Esophagus muscularis mucosa (tissue), 4 donors: ENCODE data around the gene NR2E1. TPM values are rescaled to one million over a fixed set of nuclear protein-coding genes. Genes with fewer than 3 reads are reported as not detected.

Source experiments
- DNase-seq: peaks from one replicate; pipeline ENCODE4 v3.0.0-alpha.2; 2017; ENCODE audit errors: extremely low spot score
- H3K27ac ChIP-seq, 4 donors: fragments of 200-600 bp; sonication (generic); replicated peaks in 1 of 4; 1 replicate in 3 of 4; 2 replicates in 1 of 4; pipeline ENCODE4 v1.5.1; 2016 to 2019; ENCODE audit warnings: mild to moderate bottlenecking in 1 of 4
- H3K27me3 ChIP-seq, 4 donors: fragments of 200-600 bp; sonication (generic); one replicate each; pipeline versions ENCODE4 v1.5.1 to v1.6.0; 2016 to 2019
- H3K36me3 ChIP-seq, 4 donors: fragments of 200-600 bp; sonication (generic); one replicate each; pipeline ENCODE4 v1.5.1; 2016 to 2019
- H3K4me1 ChIP-seq, 4 donors: fragments of 200-600 bp; sonication (generic); one replicate each; pipeline ENCODE4 v1.5.1; 2016 to 2019
- H3K4me3 ChIP-seq, 4 donors: fragments of 200-600 bp; sonication (generic); 1 replicate in 2 of 4; 2 replicates in 2 of 4; pipeline ENCODE4 v1.5.1; 2016 to 2019; ENCODE audit warnings: mild to moderate bottlenecking in 4 of 4, moderate library complexity in 1 of 4
- H3K9me3 ChIP-seq, 4 donors: fragments of 200-600 bp; sonication (generic); 1 replicate in 3 of 4; 2 replicates in 1 of 4; pipeline ENCODE4 v1.5.1; 2016 to 2019
- CTCF ChIP-seq, 3 experiments: fragments of 200-600 bp in 2 of 3; fragments of 450-650 bp in 1 of 3; sonication (generic) in 2 of 3; IDR thresholded peaks; one replicate each; pipeline ENCODE4 v1.5.1; 2017 to 2019; ENCODE audit warnings: antibody characterized with exemption in 3 of 3, mild to moderate bottlenecking in 2 of 3, moderate library complexity in 1 of 3
- EP300 ChIP-seq: sonication (generic); formaldehyde crosslinking; IDR thresholded peaks from one replicate; pipeline ENCODE4 v1.6.1; 2017; ENCODE audit warnings: antibody characterized with exemption
- POLR2A ChIP-seq: fragments of 450-650 bp; IDR thresholded peaks from one replicate; pipeline ENCODE4 v1.6.1; 2017; ENCODE audit warnings: antibody characterized with exemption, moderate library complexity, mild to moderate bottlenecking, low read depth
- POLR2AphosphoS5 ChIP-seq, 2 donors: sonication (generic); formaldehyde crosslinking; IDR thresholded peaks; one replicate each; pipeline ENCODE4 v1.6.1; 2017; ENCODE audit warnings: antibody characterized with exemption in 2 of 2
- WGBS: methylation state at CpG from one replicate; pipeline ENCODE4 v1.1.5; 2018; 5-methylcytosine and 5-hydroxymethylcytosine counted together
- intact Hi-C: fragments of 100-400 bp; cut with DNase I; formaldehyde crosslinking; loops from one replicate; pipeline ENCODE4 v1.15.1; 2023
- total RNA-seq, 4 donors: library from RNA; depleted of rRNA; stranded (reverse); fragments of >200 nt; gene quantifications; one replicate each; pipeline versions ENCODE4 v1.1.0 to v1.2.1, GENCODE V29; 2016

The NR2E1 gene
- total RNA-seq, 4 donors from 2014 or later = not detected

GRCh38 chr6:108198761-108199498 lies 33.1 kb downstream of the NR2E1 start:
- 91% methylated on average over 6 of the region's 19 CpGs for WGBS
- H3K36me3 ChIP-seq = no peaks in the 10 kb centered on the region
- no peak for DNase-seq
- H3K27ac ChIP-seq = no peak overlapping the region
- H3K27me3 ChIP-seq = peaks cover 0 to 9% (median 0%) of the 10 kb centered on the region in 4 donors
- H3K4me3 ChIP-seq = no peak overlapping the region
- no peaks in the 10 kb centered on the region for H3K9me3 ChIP-seq
- H3K4me1 ChIP-seq = no peaks in the 10 kb centered on the region
- TF ChIP-seq EP300 (no peak), CTCF (IDR thresholded peaks at IDR 0.05) (no peak), POLR2A (no peak), POLR2AphosphoS5 (IDR thresholded peaks at IDR 0.05) (no peak)
- intact Hi-C loops = no loop called here

- 93% methylated on average over 6 of the region's 8 CpGs for WGBS
- intact Hi-C loops = no loop called here
- no peak overlapping the region for H3K4me3 ChIP-seq
- no peak for DNase-seq
- TF ChIP-seq POLR2A = no peak
- TF ChIP-seq POLR2AphosphoS5 (IDR thresholded peaks at IDR 0.05) = no peak
- no peak for TF ChIP-seq EP300
- no peak for TF ChIP-seq CTCF (IDR thresholded peaks at IDR 0.05)
- H3K36me3 ChIP-seq = no peaks in the 10 kb centered on the region
- H3K9me3 ChIP-seq = no peaks in the 10 kb centered on the region
- H3K27ac ChIP-seq = no peak overlapping the region
- H3K4me1 ChIP-seq = no peaks in the 10 kb centered on the region
- peaks cover 0 to 3% (median 0%) of the 10 kb centered on the region in 4 donors for H3K27me3 ChIP-seq
These were observed 34.4 kb downstream of the NR2E1 start for GRCh38 chr6:108200186-108200585.

- H3K4me1 ChIP-seq = no peaks in the 10 kb centered on the region
- H3K4me3 ChIP-seq = no peak overlapping the region
- DNase-seq = no peak
- no peaks in the 10 kb centered on the region for H3K9me3 ChIP-seq
- 76% methylated on average over 7 of the region's 7 CpGs for WGBS
- H3K27me3 ChIP-seq = no peaks in the 10 kb centered on the region
- intact Hi-C loops = no loop called here
- TF ChIP-seq POLR2A (no peak), EP300 (no peak), CTCF (IDR thresholded peaks at IDR 0.05) (no peak), POLR2AphosphoS5 (IDR thresholded peaks at IDR 0.05) (no peak)
- no peaks in the 10 kb centered on the region for H3K36me3 ChIP-seq
- no peak overlapping the region for H3K27ac ChIP-seq
These were observed 34.8 kb downstream of the NR2E1 start for GRCh38 chr6:108200631-108201030.

GRCh38 chr6:108203189-108204112 lies 37.6 kb downstream of the NR2E1 start:
- Histone ChIP-seq H3K9me3 (no peaks in the 10 kb centered on the region), H3K27ac (no peak overlapping the region), H3K4me3 (no peak overlapping the region), H3K27me3 (no peaks in the 10 kb centered on the region), H3K4me1 (no peaks in the 10 kb centered on the region), H3K36me3 (peaks cover 0 to 13% (median 4%) of the 10 kb centered on the region in 4 donors)
- TF ChIP-seq CTCF (IDR thresholded peaks at IDR 0.05) = no peak
- no peak for TF ChIP-seq EP300
- TF ChIP-seq POLR2AphosphoS5 (IDR thresholded peaks at IDR 0.05) = no peak
- TF ChIP-seq POLR2A = no peak
- intact Hi-C loops = no loop called here
- no peak for DNase-seq
- WGBS = 70% methylated on average over 11 of the region's 14 CpGs
